ENCODE data around the gene GAREM1.

GRCh38 chr18:32333781-32334180, 136.9 kb downstream of the GAREM1 start:
- no peak for TF ChIP-seq CTCF (IDR thresholded peaks at IDR 0.05; ENCODE audit: poor library complexity)
- TF ChIP-seq EZH2 (IDR thresholded peaks at IDR 0.05; ENCODE audit: borderline replicate concordance): no peak
